ENCODE measurements around the gene CLN3. TPM values are rescaled to one million over a fixed set of nuclear protein-coding genes. Genes with fewer than 3 reads are reported as not detected.

CLN3 gene
- total RNA-seq = 16.9 and 17.1 TPM in 2 replicates

DNA sequence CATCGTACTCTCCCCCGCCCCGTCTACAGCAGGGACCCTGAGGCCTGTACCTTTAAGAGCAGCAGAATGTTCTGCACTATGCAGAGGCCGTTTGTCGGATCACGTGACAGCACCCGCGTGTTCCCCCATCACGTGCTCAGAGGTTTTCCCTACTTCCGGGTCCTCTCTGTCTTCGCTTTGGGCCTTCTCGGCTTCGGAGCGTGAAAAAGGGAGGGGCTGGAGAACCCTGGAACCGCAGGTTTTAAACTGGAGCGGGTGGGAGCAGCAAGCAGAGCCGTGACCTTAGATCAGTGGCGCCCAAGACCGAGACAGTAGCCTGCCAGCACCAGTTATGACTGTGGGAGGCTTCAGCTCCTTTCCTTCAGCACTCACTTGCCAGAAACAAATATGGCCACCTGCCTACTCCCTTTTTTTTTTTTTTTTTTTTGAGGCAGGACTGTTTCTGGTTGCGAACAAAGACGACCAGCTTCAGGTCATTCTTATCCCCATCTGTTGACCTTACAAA is at the start of gene CLN3:
CLN3 (minus strand) TSS at position 105 of the 505 bp plus-strand sequence. CDS start 315 bp downstream, outside the sequence.
- peak; percentile 80 for DNase-seq (ENCODE audit: extremely low read depth, low read depth, low spot score)

DNA sequence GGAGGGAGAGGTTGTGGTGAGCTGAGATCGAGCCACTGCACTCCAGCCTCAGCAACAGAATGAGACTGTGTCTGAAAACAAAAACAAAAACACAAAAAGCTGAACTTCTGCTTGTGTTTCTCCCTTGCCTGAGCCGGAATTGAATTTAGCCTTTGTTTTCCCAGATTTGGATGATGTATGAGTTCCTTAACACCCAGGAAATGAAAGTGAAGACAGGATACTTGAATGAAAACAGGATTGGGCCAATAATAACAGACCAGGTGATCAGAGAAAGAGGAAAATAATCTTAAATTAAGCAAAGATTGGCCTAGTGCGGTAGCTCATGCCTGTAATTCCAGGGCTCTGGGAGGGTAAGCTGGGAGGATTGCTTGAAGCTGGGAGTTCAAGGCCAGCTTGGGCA is 48.5 kb upstream of the CLN3 start:
- no peak for DNase-seq (ENCODE audit: extremely low read depth, low read depth, low spot score)

DNA sequence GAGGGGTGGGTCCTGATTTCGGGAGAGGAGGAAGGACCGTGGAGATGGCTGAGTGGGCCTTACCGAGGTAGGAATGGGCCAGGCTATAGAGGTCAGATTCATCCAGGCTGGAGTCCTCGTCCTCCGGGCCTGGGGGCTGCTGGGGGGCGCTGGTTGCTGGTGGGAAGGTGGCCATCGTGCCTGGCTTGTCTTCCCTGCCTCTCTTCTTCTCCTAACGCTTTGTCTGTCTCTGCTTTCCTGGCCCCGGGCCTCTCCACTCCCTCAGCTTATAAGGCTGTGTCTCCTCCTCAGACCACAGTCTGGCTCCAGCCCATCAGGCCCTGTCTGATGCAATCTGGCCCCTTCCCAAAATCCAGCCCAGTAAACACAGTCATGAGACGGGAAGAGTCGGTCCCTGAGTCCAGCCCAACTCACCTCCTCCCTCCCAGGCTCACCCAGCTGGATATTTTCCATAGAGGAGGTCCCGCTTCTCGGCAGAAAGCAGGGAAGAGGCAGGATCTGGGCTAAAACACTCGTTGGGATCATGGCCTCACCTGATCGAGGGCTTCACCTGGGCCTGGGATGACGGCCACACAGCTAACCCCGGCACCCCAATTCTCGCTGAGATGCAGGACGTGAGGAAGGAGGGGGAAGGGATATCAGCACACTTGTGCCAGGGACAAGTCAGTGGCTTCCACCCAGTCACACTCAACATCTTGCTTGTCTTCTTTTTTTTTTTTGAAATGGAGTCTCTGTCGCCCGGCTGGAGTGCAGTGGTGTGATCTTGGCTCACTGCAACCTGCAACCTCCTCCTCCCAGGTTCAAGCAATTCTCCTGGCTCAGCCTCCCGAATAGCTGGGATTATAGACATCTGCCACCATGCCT is 47.1 kb upstream of the CLN3 start, which contains the start of gene NUPR1:
NUPR1 (minus strand) TSS at position 242 of the 864 bp plus-strand sequence; CDS start at position 175, 67 bp downstream.
- no peak for DNase-seq (ENCODE audit: extremely low read depth, low read depth, low spot score)

DNA sequence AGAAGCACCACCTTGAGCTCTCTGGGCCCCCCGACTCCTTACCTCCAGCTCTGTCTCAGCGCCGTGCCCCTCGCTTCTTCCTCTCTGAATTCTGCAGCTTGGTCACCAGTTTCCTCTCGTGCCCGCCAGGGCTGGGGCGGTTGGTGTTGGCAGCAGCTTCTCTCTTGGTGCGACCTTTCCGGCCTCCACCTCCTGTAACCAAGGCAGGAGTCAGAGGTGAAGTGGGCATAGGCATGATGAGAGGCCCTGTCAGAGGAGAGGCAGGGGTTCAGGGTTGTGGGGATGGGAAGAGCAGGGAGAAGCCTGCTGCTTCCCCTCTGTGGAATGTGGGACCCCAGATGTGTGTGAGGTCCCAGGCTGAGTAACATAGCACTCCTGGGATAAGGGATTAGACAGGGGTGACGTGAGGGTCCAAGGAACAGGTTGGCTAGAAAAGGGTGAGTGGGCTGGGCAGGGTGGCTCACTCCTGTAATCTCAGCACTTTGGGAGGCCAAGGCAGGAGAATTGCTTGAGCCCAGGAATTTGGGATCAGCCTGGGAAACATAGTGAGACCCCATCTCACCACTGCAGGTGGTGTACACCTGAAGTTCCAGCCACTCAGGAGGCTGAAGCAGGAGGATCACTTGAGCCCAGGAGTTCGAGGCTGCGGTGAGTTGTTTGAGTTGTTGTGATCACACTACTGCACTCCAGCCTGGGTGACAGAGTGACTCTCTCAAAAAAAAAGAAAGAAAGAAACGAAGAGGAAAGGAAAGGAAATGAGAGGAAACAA is 46.3 kb upstream of the CLN3 start:
- no peak for DNase-seq (ENCODE audit: extremely low read depth, low read depth, low spot score)

DNA sequence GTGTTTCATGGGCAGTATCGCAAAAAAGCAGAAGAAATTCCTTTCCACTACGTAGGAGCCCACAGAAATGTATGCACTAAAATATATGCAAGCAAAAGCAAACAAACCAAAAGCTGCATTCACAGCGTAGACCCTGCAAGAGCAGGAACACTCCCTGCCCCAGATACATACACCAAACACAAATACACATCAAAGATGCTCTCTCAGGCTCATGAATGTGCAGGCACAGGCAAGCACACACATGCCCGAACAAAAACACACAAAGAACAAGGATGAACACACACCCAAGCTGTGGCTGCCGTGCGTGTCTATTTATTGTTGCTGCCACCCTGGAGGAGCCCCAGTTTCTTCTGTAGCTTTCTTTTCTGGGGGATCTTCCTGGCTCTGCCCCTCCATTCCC is 45.2 kb upstream of the CLN3 start:
- DNase-seq (ENCODE audit: extremely low read depth, low read depth, low spot score) = no peak

DNA sequence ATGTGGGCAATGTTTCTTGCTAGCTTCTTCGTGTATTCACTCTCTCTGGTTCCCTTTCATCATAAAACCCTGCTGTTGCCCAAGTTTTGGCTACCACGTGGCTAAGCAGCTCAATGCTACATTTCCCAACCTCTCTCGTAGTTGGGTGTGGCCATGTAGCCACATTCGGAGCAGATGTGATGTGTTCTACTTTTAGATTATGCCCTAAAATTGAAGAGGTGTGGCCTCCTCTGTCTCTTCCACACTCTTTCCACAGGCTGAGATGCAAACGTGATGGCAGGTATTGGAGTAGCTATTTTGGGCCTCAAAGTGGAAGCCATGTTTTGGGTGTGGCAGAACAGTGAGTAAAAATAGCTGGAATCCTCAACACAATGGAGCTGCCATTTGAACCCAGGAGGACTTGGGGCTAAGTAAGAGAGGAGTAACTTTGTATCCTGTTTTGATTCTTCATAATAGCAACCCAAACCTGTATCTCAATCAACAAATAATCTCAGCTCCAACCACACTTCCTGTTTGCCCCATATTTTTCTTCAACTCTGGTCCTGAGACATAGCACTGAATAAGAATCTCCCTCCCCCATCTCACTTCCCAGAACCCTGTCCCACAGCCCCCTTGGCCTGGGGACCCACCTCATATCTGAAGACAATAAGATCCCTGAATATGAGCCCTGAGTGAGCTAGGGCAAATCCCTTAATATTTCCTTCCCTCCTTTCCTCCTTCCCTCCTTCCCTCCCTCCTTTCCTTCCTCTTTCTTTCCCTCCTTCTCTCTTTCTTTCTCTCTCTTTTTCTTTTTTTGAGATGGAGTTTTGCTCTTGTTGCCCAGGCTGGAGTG is 42.9 kb upstream of the CLN3 start:
- no peak for DNase-seq (ENCODE audit: extremely low read depth, low read depth, low spot score)

DNA sequence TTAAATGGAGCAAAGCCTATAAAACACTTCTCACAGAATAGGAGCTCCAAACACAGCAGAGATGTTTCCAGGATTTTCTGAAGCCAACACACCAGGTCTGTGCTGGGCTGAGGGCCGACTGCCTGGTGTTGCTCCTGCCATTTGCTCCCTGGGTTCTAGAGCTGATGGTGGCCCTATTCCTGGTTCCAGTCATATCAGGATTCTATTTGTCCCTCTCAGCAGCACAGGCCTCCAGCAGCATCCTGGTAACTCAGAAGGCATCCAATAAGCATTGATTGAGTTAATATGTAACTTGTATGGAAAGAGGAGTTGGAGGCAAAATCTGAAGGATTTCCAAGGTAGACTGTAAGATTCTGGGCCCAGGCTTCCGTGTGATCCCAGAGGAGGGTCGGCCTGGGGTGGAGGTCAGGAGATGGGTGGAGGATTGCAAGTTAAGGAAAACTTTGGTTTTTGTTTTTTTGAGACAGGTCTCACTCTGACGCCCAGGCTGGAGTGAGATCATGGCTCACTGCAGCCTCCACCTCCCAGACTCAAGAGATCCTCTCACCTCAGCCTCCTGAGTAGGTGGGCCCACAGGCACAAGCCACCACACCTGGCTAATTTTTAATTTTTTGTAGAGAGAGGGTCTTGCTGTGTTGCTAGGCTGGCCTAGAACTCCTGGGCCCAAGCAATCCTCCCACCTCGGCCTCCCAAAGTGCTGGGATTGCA is 41.2 kb upstream of the CLN3 start:
- DNase-seq (ENCODE audit: extremely low read depth, low read depth, low spot score) = no peak

DNA sequence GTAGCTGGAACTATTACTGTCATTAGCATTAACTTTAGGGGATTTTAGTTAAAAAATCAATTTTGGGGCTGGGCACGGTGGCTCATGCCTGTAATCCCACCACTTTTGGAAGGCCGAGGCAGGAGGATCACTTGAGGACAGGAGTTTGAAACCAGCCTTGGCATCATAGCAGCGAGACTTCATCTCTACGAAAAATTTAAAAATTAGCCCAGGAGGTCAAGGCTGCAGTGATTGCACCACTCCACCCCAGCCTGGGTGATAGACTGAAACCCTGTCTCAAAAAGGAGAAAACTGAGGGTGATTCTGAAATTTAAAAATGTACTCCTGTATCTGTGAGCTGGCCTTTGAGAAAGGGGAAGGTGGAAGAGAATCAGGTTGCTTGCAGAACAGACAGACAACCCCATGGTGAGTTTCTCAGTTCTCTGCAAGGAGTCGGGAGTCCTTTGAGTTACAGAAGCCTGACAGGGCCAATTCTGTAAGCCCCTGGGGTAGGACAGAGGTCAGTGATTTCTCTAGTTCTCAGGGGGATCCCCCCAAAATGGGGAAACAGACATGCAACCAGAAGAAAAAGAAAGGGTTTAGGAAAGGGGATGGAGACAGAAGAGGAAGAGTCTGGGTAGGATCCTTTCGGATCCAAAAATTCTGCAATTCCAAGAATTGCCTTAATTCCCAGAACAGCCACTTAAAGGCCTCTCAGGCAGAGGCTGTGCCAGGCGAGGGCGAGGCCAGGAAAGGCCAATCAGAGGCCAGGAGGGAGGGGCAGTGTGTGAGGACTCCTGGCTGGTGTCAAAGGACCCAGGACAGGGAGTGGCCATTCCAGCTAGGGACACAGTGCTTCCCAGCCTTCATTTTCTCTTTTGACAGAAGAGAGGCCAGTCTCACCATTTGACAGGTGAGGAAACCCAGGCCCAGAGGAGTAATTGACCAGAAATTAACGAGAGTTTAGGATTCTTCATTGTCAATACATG is 40.2 kb upstream of the CLN3 start:
- DNase-seq (ENCODE audit: extremely low read depth, low read depth, low spot score) = no peak

DNA sequence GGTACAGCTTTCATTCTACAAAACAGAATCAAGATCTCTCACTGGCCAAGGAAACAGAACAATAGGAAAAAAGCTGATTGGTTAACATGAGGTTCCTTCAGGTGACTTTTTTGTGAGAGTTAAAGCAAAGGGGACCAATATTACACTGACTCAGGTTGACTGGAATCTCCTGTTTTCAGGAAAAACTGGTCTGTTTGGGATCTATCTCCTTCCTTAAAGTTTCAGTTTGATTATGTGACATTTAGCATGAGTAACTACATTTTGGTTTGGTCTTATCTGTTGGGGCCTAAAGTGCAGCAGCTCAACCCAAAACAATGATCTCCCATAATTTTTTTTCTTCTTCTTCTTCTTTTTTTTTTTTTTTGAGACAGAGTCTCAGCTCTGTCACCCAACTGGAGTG is 37.2 kb upstream of the CLN3 start:
- no peak for DNase-seq (ENCODE audit: extremely low read depth, low read depth, low spot score)

DNA sequence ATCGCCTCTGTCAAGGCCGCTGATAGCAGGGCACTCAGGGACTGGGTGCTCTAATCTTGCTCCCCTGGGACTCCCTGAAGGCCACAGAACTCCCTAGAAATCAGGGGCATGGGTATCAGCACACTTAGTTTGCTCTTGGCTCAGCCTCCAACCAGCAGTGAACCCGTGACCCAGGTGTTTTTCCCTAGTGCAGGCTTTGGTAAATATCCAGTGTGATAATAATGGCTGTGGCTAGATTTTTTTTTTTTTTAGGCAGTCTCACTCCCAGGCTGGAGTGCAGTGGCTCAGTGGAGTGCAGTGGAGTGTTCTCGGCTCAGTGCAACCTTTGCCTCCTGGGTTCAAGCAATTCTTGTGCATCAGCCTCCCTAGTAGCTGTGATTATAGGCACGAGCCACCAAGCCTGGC is 36.6 kb upstream of the CLN3 start:
- no peak for DNase-seq (ENCODE audit: extremely low read depth, low read depth, low spot score)

DNA sequence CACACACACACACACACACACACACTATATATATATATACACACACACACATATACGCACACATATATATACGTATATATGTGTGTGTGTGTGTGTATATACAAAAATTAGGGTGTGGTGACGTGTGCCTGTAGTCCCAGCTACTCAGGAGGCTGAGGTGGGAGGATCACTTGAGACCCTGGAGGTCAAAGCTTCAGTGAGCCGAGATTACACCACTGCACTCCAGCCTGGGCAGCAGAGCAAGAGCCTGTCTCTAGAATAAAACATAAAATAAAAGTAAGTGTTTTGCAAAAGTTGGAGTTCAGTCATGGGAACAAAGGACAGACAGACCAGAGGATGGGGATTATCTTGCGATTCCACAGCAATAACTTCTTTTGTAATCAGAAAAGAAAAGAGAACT is 36.1 kb upstream of the CLN3 start:
- no peak for DNase-seq (ENCODE audit: extremely low read depth, low read depth, low spot score)

DNA sequence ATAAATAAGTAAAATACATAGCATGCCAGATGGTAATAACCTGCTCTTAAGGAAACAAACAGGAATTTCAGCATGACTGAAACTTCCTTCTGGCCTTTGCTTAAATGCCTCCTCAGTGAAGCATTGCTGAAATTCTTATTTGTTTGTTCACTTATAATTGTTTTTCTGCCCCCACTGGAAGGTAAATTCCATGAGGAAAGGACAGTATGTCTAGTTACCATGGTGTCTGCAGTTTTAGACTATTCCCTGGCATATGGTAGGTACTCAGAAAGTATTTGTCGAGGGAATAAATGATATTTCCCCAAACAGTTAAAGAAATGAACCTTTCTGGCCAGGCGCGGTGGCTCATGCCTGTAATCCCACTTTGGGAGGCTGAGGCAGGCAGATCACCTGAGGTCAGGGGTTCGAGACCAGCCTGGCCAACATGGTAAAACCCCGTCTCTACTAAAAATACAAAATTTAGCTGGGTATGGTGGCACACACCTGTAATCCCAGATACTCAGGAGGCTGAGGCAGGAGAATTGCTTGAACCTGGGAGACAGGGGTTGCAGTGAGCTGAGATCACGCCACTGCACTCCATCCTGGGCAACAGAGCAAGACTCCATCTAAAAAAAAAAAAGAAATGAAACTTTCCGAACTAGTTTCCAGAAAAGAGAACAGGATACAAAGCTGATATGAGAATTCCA is 35.4 kb upstream of the CLN3 start:
- DNase-seq (ENCODE audit: extremely low read depth, low read depth, low spot score) = peak; percentile 14

DNA sequence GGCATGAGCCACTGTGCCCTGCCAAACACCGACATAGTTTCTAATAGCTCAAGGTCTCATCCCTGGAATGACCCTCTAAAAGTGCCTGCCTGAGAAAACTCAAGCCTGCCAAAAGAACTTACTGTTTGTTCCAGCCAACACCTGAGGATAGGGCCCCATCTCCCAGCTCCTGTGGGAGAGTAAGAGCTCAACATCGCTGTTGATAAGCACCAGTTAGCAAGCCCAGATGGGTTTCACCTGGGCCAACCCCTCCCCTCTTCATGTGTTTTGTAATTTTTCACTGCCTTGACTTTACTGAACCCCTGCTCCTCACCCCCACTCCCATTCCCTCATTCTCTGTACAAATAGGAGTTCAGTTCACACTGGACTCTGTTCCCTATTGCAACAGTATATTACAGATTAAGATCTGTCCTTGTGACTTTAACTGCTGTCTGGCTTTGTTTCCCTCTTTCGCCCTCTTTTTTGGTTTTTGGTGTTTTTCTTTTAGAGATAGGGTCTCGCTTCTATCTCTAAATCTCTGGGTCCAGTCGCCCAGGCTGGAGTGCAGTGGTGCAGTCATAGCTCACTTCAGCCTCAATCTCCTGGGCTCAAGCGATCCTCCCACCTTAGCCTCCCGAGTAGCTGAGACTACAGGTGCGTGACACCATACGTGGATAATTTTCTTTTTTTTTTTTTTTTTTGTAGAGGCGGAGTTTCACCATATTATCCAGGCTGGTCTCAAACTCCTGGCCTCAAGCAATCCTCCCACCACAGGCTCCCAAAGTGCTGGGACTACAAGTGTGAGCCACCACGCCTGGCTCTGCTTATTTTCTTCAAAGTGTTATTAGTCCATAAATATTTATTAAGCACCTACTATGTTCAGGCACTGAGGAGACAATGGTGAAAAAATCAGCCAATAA is 34.6 kb upstream of the CLN3 start:
- no peak for DNase-seq (ENCODE audit: extremely low read depth, low read depth, low spot score)

DNA sequence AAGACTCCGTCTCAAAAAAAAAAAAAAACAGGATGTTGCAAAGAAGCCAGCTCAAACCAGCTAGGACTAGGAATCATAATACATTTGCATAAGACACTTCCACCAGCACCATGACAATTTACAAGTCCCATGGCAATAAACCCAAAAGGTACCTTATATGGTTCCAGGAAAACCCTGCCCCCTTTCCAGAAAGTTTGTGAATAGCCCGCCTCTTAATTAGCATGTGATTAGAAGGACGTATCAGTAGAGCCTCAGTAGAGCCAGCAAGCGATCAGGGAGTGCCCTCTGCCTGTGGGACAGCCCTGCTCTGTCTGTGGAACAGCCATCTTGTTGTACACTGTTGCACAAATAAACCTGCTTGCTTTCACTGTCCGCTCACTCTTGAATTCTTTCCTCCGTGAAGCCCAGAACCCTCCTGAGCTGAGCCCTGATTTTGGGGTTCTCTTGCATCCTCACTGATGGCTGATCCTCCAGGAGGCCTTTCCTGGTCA is 32.9 kb upstream of the CLN3 start:
- DNase-seq (ENCODE audit: extremely low read depth, low read depth, low spot score) = no peak

DNA sequence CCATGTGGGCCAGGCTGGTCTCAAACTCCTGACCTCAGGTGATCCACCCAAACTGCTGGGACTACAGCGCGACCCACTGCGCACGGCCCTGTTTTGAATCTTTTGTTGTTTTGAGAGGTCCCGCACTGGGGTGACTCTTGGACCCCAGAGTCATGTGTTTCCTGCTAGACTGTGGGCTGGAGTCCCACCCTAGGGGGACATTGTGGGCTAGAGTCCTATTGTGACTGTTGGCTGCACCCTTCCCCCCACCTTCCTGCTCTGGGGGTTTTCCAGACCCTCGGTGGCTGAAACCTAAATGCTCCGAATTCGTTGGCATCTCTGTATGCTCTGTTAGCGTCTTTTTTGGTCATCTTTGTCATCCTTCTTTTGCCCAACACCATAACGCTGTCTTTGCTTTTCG is 30.9 kb upstream of the CLN3 start:
- no peak for DNase-seq (ENCODE audit: extremely low read depth, low read depth, low spot score)

DNA sequence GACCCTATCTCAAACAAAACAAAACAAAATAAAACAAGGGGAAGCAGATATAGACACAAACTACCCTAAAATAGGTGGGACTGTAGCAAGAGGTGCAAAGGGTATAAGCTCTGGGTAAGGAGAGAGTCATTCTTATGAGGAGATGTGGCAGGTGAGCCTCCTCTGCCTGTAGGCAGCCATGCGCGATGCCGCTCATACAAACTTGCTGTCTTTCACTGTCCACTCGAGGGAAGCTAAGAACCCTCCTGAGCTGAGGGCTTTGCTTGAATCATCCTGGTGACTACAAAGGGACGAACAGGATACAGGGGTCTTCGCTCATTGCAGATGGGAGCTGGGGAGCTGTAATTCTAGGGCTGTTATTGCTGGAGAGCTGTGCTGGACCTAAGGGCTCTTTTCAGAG is 29.6 kb upstream of the CLN3 start:
- DNase-seq (ENCODE audit: extremely low read depth, low read depth, low spot score) = no peak

DNA sequence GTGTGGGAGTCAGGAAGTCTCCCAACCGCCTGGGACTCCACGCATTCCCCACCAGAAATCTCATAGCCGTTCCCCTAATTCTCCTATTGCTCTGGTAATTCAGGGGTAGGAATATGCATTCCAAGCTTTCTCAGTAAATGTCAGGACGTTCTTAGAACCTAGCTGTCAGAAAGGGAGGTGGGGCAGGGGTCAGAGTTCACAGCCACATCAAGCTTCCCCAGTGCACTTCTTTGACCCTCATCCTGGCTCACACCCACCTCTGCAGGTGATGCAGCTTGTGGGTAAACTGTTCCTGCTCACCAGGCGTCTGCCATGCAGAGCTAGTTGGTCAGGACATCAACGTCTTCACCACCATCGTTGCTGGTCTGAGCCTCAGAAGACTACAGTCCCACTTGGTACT is 28.8 kb upstream of the CLN3 start:
- DNase-seq (ENCODE audit: extremely low read depth, low read depth, low spot score) = no peak
